Natural killer cell (primary cell): Measurements from ENCODE around the gene ZNF185. TPM values are rescaled to one million over a fixed set of nuclear protein-coding genes. Genes with fewer than 3 reads are reported as not detected.
A peak's percentile ranks its signal among the peaks of the same experiment; 100 is the strongest.

Experiments
- ATAC-seq, 3 donors: fragments of 150-1000 bp in 2 of 3; fragments of 200-7000 bp in 1 of 3; cut with Tn5 transposase; 1 replicate in 1 of 3; 2 replicates in 2 of 3; pipeline ENCODE4 v1.10.0; 2021; ENCODE audit warnings: mild to moderate bottlenecking in 2 of 3, moderate library complexity in 2 of 3
- DNase-seq, 2 donors: peaks; one replicate each; pipeline versions ENCODE4 v3.0.0 to v3.0.0-alpha.2; 2013 to 2021; ENCODE audit warnings: mixed read lengths in 1 of 2
- H3K27ac ChIP-seq: one replicate; pipeline ENCODE4 v1.5.1; 2013; ENCODE audit warnings: mild to moderate bottlenecking, low read length
- H3K27me3 ChIP-seq: one replicate; pipeline ENCODE4 v1.6.1; 2013; ENCODE audit warnings: low read length; ENCODE audit not compliant: control insufficient read depth, insufficient read depth
- H3K36me3 ChIP-seq: one replicate; pipeline ENCODE4 v1.6.1; 2013; ENCODE audit warnings: low read length; ENCODE audit not compliant: control insufficient read depth, insufficient read depth
- H3K4me1 ChIP-seq: one replicate; pipeline ENCODE4 v1.6.1; 2013; ENCODE audit warnings: low read length; ENCODE audit not compliant: control insufficient read depth, insufficient read depth
- H3K4me3 ChIP-seq: one replicate; pipeline ENCODE4 v1.5.1; 2013; ENCODE audit warnings: low read length
- H3K9me3 ChIP-seq: one replicate; pipeline ENCODE4 v1.6.1; 2013; ENCODE audit warnings: low read length; ENCODE audit not compliant: control insufficient read depth, insufficient read depth
- H3K27ac Mint-ChIP-seq, 2 donors: one replicate each; pipeline ENCODE4 v1.8.0; 2022; ENCODE audit warnings: mild to moderate bottlenecking in 2 of 2, mixed read lengths in 2 of 2, moderate library complexity in 1 of 2
- H3K27me3 Mint-ChIP-seq, 2 donors: one replicate each; pipeline ENCODE4 v1.8.0; 2022; ENCODE audit warnings: low read depth in 2 of 2, mixed read lengths in 2 of 2
- H3K36me3 Mint-ChIP-seq: one replicate; pipeline ENCODE4 v1.8.0; 2022; ENCODE audit warnings: mixed read lengths
- H3K4me1 Mint-ChIP-seq, 2 donors: one replicate each; pipeline ENCODE4 v1.8.0; 2022; ENCODE audit warnings: mixed read lengths in 2 of 2
- H3K4me3 Mint-ChIP-seq: one replicate; pipeline ENCODE4 v1.8.0; 2022; ENCODE audit warnings: mild to moderate bottlenecking, moderate library complexity, mixed read lengths
- H3K9me3 Mint-ChIP-seq, 2 donors: one replicate each; pipeline ENCODE4 v1.8.0; 2022; ENCODE audit warnings: mixed read lengths in 2 of 2
- CTCF ChIP-seq: fragments of 200-600 bp; IDR thresholded peaks from one replicate; pipeline ENCODE4 v1.8.0; 2022; ENCODE audit warnings: antibody characterized with exemption
- WGBS: methylation state at CpG from one replicate; pipeline ENCODE4 v1.1.7; 2013; ENCODE audit warnings: missing lambda C conversion rate; ENCODE audit not compliant: insufficient coverage; 5-methylcytosine and 5-hydroxymethylcytosine counted together
- intact Hi-C: fragments of 100-400 bp; cut with micrococcal nuclease; formaldehyde crosslinking; loops from one replicate; pipeline ENCODE4 v1.14.2; 2022
- total RNA-seq, 4 donors: library from RNA; stranded (reverse); fragments of 120-200 nt in 1 of 4; gene quantifications; one replicate each; pipeline versions ENCODE4 v1.2.3 to v1.2.4, GENCODE V29; 2013 to 2022

ZNF185 gene
- total RNA-seq, 3 donors from 2014 or later (not counting 1 experiment from before 2014, with no cell fraction given) = 1.9 to 12.4 (median 6.5) TPM

GRCh38 chrX:152925835-152926234 lies 28.0 kb downstream of the ZNF185 start:
- H3K9me3 Mint-ChIP-seq = no peaks in the 10 kb centered on the region
- no peak for ATAC-seq
- peaks cover 3 to 9% of the 10 kb centered on the region in 2 donors for H3K27me3 Mint-ChIP-seq
- Histone ChIP-seq H3K9me3 (no peaks in the 10 kb centered on the region), H3K4me3 (no peak overlapping the region), H3K36me3 (no peaks in the 10 kb centered on the region), H3K27me3 (no peaks in the 10 kb centered on the region), H3K4me1 (no peaks in the 10 kb centered on the region), H3K27ac (no peak overlapping the region)
- no peaks in the 10 kb centered on the region for H3K36me3 Mint-ChIP-seq
- WGBS = 94% methylated on average over 5 of the region's 5 CpGs
- H3K4me1 Mint-ChIP-seq = no peaks in the 10 kb centered on the region
- no peak for TF ChIP-seq CTCF
- no peak overlapping the region for H3K27ac Mint-ChIP-seq
- H3K4me3 Mint-ChIP-seq = no peak overlapping the region
- no peak for DNase-seq
- intact Hi-C loops = no loop called here

GRCh38 chrX:152926279-152926678 lies 28.4 kb downstream of the ZNF185 start:
- intact Hi-C loops = no loop called here
- TF ChIP-seq CTCF = no peak
- Histone ChIP-seq H3K4me1 (no peaks in the 10 kb centered on the region), H3K27ac (no peak overlapping the region), H3K27me3 (no peaks in the 10 kb centered on the region), H3K36me3 (no peaks in the 10 kb centered on the region), H3K4me3 (no peak overlapping the region), H3K9me3 (no peaks in the 10 kb centered on the region)
- Mint-ChIP-seq H3K27ac (no peak overlapping the region), H3K4me1 (no peaks in the 10 kb centered on the region), H3K9me3 (no peaks in the 10 kb centered on the region), H3K36me3 (no peaks in the 10 kb centered on the region), H3K27me3 (peaks cover 3 to 9% of the 10 kb centered on the region in 2 donors), H3K4me3 (no peak overlapping the region)
- 6% methylated on average over 6 of the region's 8 CpGs for WGBS
- DNase-seq (peak in 1 of 2 donors; percentile 59), ATAC-seq (peak in 2 of 3 donors; percentile 38 to 58)

GRCh38 chrX:152926923-152927322 lies 29.1 kb downstream of the ZNF185 start:
- WGBS = 89% methylated on average over 11 of the region's 11 CpGs

More at GRCh38 chrX:152926923-152927322, 29.1 kb downstream of the ZNF185 start:
- ATAC-seq (no peak), DNase-seq (no peak)
- H3K4me1 ChIP-seq = no peaks in the 10 kb centered on the region
- H3K4me3 ChIP-seq = no peak overlapping the region
- H3K36me3 ChIP-seq = no peaks in the 10 kb centered on the region
- H3K9me3 Mint-ChIP-seq = no peaks in the 10 kb centered on the region
- no peaks in the 10 kb centered on the region for H3K27me3 ChIP-seq
- peaks cover 3 to 9% of the 10 kb centered on the region in 2 donors for H3K27me3 Mint-ChIP-seq
- H3K27ac ChIP-seq = no peak overlapping the region
- no peaks in the 10 kb centered on the region for H3K36me3 Mint-ChIP-seq
- no peak overlapping the region for H3K4me3 Mint-ChIP-seq
- no peak for TF ChIP-seq CTCF
- intact Hi-C loops = no loop called here
- H3K27ac Mint-ChIP-seq = no peak overlapping the region
- no peaks in the 10 kb centered on the region for H3K4me1 Mint-ChIP-seq
- no peaks in the 10 kb centered on the region for H3K9me3 ChIP-seq
